Endothelial cell of umbilical vein (primary cell): ENCODE measurements around the gene SLC2A4.
A peak's percentile ranks its signal among the peaks of the same experiment; 100 is the strongest.

ENCODE experiments used
- EZH2 ChIP-seq: IDR thresholded peaks from 2 replicates; pipeline ENCODE4 v1.6.1; 2012; ENCODE audit warnings: borderline replicate concordance, low read depth, mild to moderate bottlenecking, moderate library complexity, low read length, inconsistent platforms; ENCODE audit not compliant: severe bottlenecking
- FOS ChIP-seq: IDR thresholded peaks from 2 replicates; pipeline ENCODE4 v1.6.1; 2011; ENCODE audit warnings: mild to moderate bottlenecking, low read length, moderate library complexity, borderline replicate concordance; ENCODE audit not compliant: insufficient read depth
- JUN ChIP-seq: IDR thresholded peaks from 2 replicates; pipeline ENCODE4 v1.6.1; 2011; ENCODE audit warnings: borderline replicate concordance, low read depth; ENCODE audit not compliant: insufficient read length, insufficient read depth
- POLR2A ChIP-seq: IDR thresholded peaks from 2 replicates; pipeline ENCODE4 v1.6.1; 2012; ENCODE audit warnings: low read depth, mild to moderate bottlenecking, control low read depth, low read length
- POLR2AphosphoS5 ChIP-seq: IDR thresholded peaks from 2 replicates; pipeline ENCODE4 v1.6.1; 2012; ENCODE audit warnings: low read depth, mild to moderate bottlenecking, control low read depth, low read length, moderate library complexity; ENCODE audit not compliant: insufficient read depth
- TF ChIP-seq, protein P1 (sequence below), 2 donors: IDR thresholded peaks; 1 replicate in 1 of 2; 2 replicates in 1 of 2; pipeline ENCODE4 v1.5.1; 2011; ENCODE audit warnings: low read length in 2 of 2, mild to moderate bottlenecking in 2 of 2, moderate library complexity in 2 of 2, control low read depth in 1 of 2, inconsistent platforms in 1 of 2, low read depth in 1 of 2; ENCODE audit not compliant: insufficient read depth in 1 of 2; ENCODE audit errors: extremely low read depth in 1 of 2

DNA sequence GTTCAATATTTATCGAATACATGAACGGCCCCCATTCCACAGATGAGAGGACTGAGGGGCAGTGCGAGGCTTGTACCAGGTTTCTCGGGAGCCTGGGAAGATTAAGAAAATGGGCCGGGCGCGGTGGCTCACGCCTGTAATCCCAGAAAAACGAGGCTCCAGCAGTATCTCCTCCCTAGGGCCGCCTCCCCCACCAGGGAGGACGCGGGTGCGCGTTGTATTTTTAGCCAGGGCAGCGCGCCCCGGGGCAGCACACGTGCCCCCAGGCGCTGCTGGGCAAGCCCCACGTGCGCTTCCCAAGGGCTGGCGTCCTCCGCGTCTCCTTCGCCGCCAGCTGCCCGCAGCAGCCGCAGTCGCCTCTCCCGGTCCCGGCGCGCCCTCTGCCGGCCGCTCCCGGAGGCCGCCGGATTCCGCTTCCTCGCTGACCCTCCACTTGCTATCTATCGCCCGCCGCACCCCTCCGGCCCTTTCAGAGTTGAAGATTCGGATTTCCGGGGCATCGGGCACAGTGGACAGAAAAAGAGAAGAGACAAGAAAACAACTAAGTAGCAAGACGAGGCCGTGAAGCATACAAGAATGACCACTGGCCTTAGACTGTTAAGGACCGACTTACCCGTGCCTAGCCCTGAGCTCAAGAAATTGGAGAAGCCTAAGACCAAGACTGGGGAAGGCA lies 14.8 kb downstream of the SLC2A4 start:
- TF ChIP-seq FOS (no peak), POLR2A (no peak), JUN (no peak), EZH2 (no peak), POLR2AphosphoS5 (peak; percentile 42)
- TF ChIP-seq, protein P1, sequence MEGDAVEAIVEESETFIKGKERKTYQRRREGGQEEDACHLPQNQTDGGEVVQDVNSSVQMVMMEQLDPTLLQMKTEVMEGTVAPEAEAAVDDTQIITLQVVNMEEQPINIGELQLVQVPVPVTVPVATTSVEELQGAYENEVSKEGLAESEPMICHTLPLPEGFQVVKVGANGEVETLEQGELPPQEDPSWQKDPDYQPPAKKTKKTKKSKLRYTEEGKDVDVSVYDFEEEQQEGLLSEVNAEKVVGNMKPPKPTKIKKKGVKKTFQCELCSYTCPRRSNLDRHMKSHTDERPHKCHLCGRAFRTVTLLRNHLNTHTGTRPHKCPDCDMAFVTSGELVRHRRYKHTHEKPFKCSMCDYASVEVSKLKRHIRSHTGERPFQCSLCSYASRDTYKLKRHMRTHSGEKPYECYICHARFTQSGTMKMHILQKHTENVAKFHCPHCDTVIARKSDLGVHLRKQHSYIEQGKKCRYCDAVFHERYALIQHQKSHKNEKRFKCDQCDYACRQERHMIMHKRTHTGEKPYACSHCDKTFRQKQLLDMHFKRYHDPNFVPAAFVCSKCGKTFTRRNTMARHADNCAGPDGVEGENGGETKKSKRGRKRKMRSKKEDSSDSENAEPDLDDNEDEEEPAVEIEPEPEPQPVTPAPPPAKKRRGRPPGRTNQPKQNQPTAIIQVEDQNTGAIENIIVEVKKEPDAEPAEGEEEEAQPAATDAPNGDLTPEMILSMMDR (IDR thresholded peaks at IDR 0.05; ENCODE audit: extremely low read depth in 1 of 2, insufficient read depth in 1 of 2, low read depth in 1 of 2, low read length in 2 of 2) = peak; percentile 88 to 97
